T-cell (primary cell): ENCODE data around the gene CDK2AP2. TPM values are rescaled to one million over a fixed set of nuclear protein-coding genes. Genes with fewer than 3 reads are reported as not detected.
A peak's percentile ranks its signal among the peaks of the same experiment; 100 is the strongest.

Experiments used
- ATAC-seq, 4 experiments: fragments of 200-7000 bp in 3 of 4; fragments of 150-1000 bp in 1 of 4; cut with Tn5 transposase; replicated peaks in 1 of 4; 1 replicate in 3 of 4; 2 replicates in 1 of 4; pipeline ENCODE4 v1.10.0; 2021; ENCODE audit warnings: moderate library complexity in 3 of 4, mild to moderate bottlenecking in 2 of 4, moderate number of reproducible peaks in 1 of 4
- CTCF ChIA-PET, 2 donors: fragments of 300-600 bp; sonication (Branson Sonifier 250); formaldehyde crosslinking; loops; one replicate each; lab custom pipeline; 2022; ENCODE audit warnings: antibody characterized with exemption in 2 of 2; lab: Charles Lee
- POLR2A ChIA-PET, 2 donors: fragments of 300-600 bp; sonication (Branson Sonifier 250); formaldehyde crosslinking; loops; one replicate each; lab custom pipeline; 2022; ENCODE audit warnings: antibody characterized with exemption in 2 of 2; lab: Charles Lee
- DNase-seq, 35 experiments: peaks; one replicate each; pipeline versions ENCODE4 v3.0.0 to v3.0.0-alpha.2; 2013 to 2023
- H3K27ac ChIP-seq: one replicate; pipeline ENCODE4 v1.5.1; 2013; ENCODE audit warnings: low read length
- H3K27me3 ChIP-seq, 2 experiments: replicated peaks in 1 of 2; 1 replicate in 1 of 2; 2 replicates in 1 of 2; pipeline versions ENCODE4 v1.6.1 to v1.7.0; 2013; ENCODE audit warnings: low read length in 1 of 2, mixed read lengths in 1 of 2; ENCODE audit not compliant: control insufficient read depth in 2 of 2, insufficient read depth in 2 of 2; ENCODE audit errors: extremely low read depth in 1 of 2
- H3K36me3 ChIP-seq, 2 donors: 1 replicate in 1 of 2; 2 replicates in 1 of 2; pipeline versions ENCODE4 v1.6.1 to v1.7.0; 2013; ENCODE audit warnings: low read length in 1 of 2; ENCODE audit not compliant: control insufficient read depth in 2 of 2, insufficient read depth in 1 of 2; ENCODE audit errors: extremely low read depth in 1 of 2
- H3K4me1 ChIP-seq, 2 experiments: 1 replicate in 1 of 2; 2 replicates in 1 of 2; pipeline versions ENCODE4 v1.6.1 to v1.7.0; 2013; ENCODE audit warnings: low read length in 2 of 2, mixed read lengths in 1 of 2; ENCODE audit not compliant: insufficient read depth in 2 of 2, control insufficient read depth in 1 of 2; ENCODE audit errors: extremely low read depth in 1 of 2
- H3K4me3 ChIP-seq, 2 donors: 1 replicate in 1 of 2; 2 replicates in 1 of 2; pipeline versions ENCODE4 v1.5.1 to v1.7.0; 2013; ENCODE audit warnings: mild to moderate bottlenecking in 2 of 2, low read length in 1 of 2, moderate library complexity in 1 of 2; ENCODE audit not compliant: control insufficient read depth in 1 of 2; ENCODE audit errors: extremely low read depth in 1 of 2
- H3K9me3 ChIP-seq: 2 replicates; pipeline ENCODE4 v1.7.0; 2013
- H3K27ac Mint-ChIP-seq, 2 donors: one replicate each; pipeline ENCODE4 v1.8.0; 2020 to 2021; ENCODE audit warnings: mild to moderate bottlenecking in 2 of 2, mixed read lengths in 2 of 2
- H3K27me3 Mint-ChIP-seq, 2 donors: one replicate each; pipeline ENCODE4 v1.8.0; 2021 to 2022; ENCODE audit warnings: mixed read lengths in 2 of 2
- H3K36me3 Mint-ChIP-seq: one replicate; pipeline ENCODE4 v1.8.0; 2021; ENCODE audit warnings: mixed read lengths
- H3K4me1 Mint-ChIP-seq, 3 donors: one replicate each; pipeline ENCODE4 v1.8.0; 2020 to 2022; ENCODE audit warnings: mixed read lengths in 3 of 3, mild to moderate bottlenecking in 1 of 3
- H3K4me3 Mint-ChIP-seq, 3 donors: one replicate each; pipeline ENCODE4 v1.8.0; 2020 to 2022; ENCODE audit warnings: mild to moderate bottlenecking in 3 of 3, mixed read lengths in 3 of 3, moderate library complexity in 3 of 3
- H3K9me3 Mint-ChIP-seq, 3 donors: one replicate each; pipeline ENCODE4 v1.8.0; 2020 to 2022; ENCODE audit warnings: mixed read lengths in 3 of 3
- WGBS: methylation state at CpG from one replicate; pipeline ENCODE4 v1.1.5; 2013; ENCODE audit warnings: missing lambda C conversion rate; ENCODE audit not compliant: insufficient coverage; 5-methylcytosine and 5-hydroxymethylcytosine counted together
- total RNA-seq, 35 experiments: library from RNA in 6 of 35; stranded (reverse) in 6 of 35; fragments of 120-200 nt in 1 of 35; gene quantifications; one replicate each; pipeline versions ENCODE4 v1.2.1 to v1.2.4 and lab custom pipeline; 2013 to 2026

Gene CDK2AP2
- total RNA-seq, 5 donors from 2014 or later (not counting 1 experiment from before 2014, with no cell fraction given) = 31.0 to 90.8 (median 79.9) TPM

DNA sequence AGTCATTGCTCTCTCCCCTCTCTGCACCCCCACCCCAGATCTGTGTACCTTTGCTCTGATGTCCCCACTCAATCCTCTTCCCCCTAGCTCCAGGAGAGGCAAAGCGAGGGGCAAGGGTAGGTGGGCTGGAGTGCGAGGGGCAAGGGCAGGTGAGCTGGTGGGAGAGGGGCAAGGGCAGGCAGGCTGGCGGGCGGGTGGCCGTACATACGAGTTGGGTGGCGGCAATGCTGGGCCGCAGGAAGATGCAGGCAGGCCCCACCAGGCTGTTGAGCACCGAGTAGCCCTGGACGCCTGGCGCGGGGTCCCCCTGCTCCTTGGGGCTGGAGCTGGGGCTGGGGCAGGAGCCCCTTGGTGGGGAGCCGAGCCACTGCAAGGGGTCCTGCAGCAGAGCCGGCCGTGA is 14.4 kb upstream of the CDK2AP2 start:
- Histone ChIP-seq H3K27me3 (peaks cover 0 to 48% of the 10 kb centered on the region in 2 experiments), H3K36me3 (no peaks in the 10 kb centered on the region), H3K4me1 (no peaks in the 10 kb centered on the region), H3K4me3 (no peak overlapping the region), H3K9me3 (no peaks in the 10 kb centered on the region), H3K27ac (no peak overlapping the region)
- WGBS = 95% methylated on average over 8 of the region's 15 CpGs
- H3K27me3 Mint-ChIP-seq = peaks cover 10 to 12% of the 10 kb centered on the region in 2 donors
- no peaks in the 10 kb centered on the region for H3K9me3 Mint-ChIP-seq
- H3K27ac Mint-ChIP-seq = no peak overlapping the region
- no peaks in the 10 kb centered on the region for H3K4me1 Mint-ChIP-seq
- ChIA-PET POLR2A (no interaction called here), CTCF (interaction anchor here in 1 of 2 donors (0.5 kb wide), 1 partner anchor 1139 kb away, joined by 3 read pairs; no protein-coding TSS in a partner anchor)
- ATAC-seq (no peak), DNase-seq (no peak)
- H3K36me3 Mint-ChIP-seq = no peaks in the 10 kb centered on the region
- no peak overlapping the region for H3K4me3 Mint-ChIP-seq

DNA sequence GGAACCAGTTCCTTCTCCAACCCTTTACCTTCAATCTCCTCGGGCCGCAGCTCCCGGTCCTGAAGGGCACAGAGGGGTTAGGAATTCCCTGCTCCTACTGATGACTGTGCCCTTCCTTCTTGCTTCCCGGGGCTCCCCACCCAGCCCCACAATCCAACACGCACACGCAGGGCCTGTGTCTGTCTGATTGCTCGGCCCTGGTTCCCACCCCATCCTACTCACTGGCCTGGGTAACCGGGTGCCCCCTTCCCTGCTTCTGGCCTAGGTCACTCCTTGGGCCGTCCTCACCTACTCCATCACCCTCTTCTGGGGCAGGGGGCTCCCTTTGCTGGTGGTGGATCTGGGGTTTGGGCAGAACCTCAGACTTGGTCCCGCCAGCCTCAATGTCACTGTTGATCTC is 14.0 kb upstream of the CDK2AP2 start:
- DNase-seq (no peak), ATAC-seq (no peak)
- Mint-ChIP-seq H3K27ac (no peak overlapping the region), H3K9me3 (no peaks in the 10 kb centered on the region), H3K4me1 (no peaks in the 10 kb centered on the region), H3K4me3 (no peak overlapping the region), H3K27me3 (peaks cover 8 to 10% of the 10 kb centered on the region in 2 donors), H3K36me3 (no peaks in the 10 kb centered on the region)
- no peaks in the 10 kb centered on the region for H3K36me3 ChIP-seq
- POLR2A ChIA-PET = interaction anchor here in 1 of 2 donors (0.6 kb wide), 1 partner anchor 716 kb away, joined by 4 read pairs; no protein-coding TSS in a partner anchor
- no peaks in the 10 kb centered on the region for H3K4me1 ChIP-seq
- no peak overlapping the region for H3K27ac ChIP-seq
- peaks cover 0 to 46% of the 10 kb centered on the region in 2 experiments for H3K27me3 ChIP-seq
- H3K4me3 ChIP-seq = no peak overlapping the region
- WGBS = 96% methylated on average over 4 of the region's 10 CpGs
- CTCF ChIA-PET = no interaction called here
- no peaks in the 10 kb centered on the region for H3K9me3 ChIP-seq

DNA sequence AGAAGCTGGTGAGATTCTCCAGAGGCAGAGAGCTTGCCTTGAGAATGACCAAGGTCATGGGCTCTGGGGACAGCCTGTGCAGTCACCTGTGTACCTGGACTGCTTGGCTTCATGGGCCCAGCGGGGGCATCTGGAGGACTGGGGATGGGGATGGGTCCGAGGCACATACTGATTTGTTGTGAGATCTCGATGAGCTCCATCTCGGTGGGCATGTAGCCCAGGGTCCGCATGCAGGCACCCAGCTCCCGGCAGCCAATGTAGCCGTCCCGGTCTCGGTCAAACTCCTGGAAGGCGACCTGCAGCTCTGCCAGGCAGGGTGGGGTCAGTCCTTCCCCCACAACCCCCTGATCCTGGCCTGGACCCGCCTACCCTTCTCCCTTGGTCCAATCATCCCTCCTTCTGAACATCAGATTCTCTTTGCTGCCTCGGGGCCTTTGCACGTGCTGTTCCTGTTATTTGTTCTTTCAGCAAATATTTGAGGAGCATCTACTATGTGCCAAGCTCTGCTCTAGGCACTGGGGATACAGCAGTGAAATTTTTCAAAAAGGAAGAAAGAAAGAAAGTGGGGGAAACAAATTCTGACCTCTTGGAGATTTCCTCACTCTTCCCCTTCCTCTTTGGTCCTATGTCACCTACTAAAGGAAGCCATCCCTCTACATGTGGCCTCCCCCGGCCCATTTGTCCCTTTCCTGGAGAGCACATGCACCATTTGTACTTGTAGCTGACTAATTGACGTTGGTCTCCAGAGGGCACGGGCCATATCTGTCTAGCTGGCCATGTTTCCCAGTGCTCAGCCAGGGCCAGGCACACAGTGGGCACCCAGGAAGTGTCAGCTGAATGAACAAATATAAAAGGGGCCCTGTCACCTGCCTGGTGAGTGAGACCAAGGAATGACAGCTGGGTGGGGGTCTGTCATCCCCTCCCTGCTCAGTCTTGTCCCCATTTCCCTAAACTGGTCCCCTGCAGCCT is 13.2 kb upstream of the CDK2AP2 start:
- Mint-ChIP-seq H3K9me3 (no peaks in the 10 kb centered on the region), H3K27me3 (peaks cover 4 to 7% of the 10 kb centered on the region in 2 donors), H3K27ac (no peak overlapping the region), H3K36me3 (no peaks in the 10 kb centered on the region), H3K4me3 (no peak overlapping the region), H3K4me1 (no peaks in the 10 kb centered on the region)
- Histone ChIP-seq H3K4me1 (no peaks in the 10 kb centered on the region), H3K4me3 (no peak overlapping the region), H3K36me3 (no peaks in the 10 kb centered on the region), H3K27me3 (peaks cover 0 to 46% of the 10 kb centered on the region in 2 experiments), H3K9me3 (no peaks in the 10 kb centered on the region), H3K27ac (no peak overlapping the region)
- no peak for ATAC-seq
- 82% methylated on average over 13 of the region's 16 CpGs for WGBS
- POLR2A ChIA-PET = interaction anchor here in 1 of 2 donors (0.6 kb wide), 1 partner anchor 717 kb away, joined by 4 read pairs; no protein-coding TSS in a partner anchor
- DNase-seq = no peak
- CTCF ChIA-PET = no interaction called here

DNA sequence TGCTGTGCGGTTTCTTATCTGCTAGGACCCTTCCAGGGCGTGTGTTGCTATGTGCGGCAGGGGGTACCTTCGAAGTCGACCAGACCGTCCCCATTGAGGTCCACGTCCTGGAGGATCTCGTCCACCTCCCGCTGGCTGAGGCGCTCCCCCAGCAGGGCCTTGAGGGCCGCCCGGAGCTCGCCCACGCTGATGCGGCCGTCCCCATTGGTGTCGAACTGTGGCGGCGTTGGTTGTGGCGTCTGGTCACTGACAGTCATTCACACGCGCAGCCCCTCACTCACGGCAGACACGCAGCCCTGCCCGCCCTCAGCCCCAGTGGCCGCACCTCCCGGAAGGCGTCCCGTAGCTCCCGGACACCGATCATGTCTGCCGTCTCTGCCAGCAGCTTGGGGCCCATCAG is 11.8 kb upstream of the CDK2AP2 start:
- Mint-ChIP-seq H3K27ac (no peak overlapping the region), H3K27me3 (peaks cover 2 to 5% of the 10 kb centered on the region in 2 donors), H3K36me3 (no peaks in the 10 kb centered on the region), H3K4me3 (no peak overlapping the region), H3K4me1 (no peaks in the 10 kb centered on the region), H3K9me3 (no peaks in the 10 kb centered on the region)
- Histone ChIP-seq H3K4me1 (no peaks in the 10 kb centered on the region), H3K36me3 (no peaks in the 10 kb centered on the region), H3K27ac (no peak overlapping the region), H3K9me3 (no peaks in the 10 kb centered on the region), H3K4me3 (no peak overlapping the region), H3K27me3 (peaks cover 0 to 41% of the 10 kb centered on the region in 2 experiments)
- WGBS = 92% methylated on average over 31 of the region's 32 CpGs
- ChIA-PET CTCF (no interaction called here), POLR2A (no interaction called here)
- DNase-seq (no peak), ATAC-seq (no peak)

GRCh38 chr11:67517784-67518552 is 10.0 kb upstream of the CDK2AP2 start:
- Mint-ChIP-seq H3K9me3 (no peaks in the 10 kb centered on the region), H3K4me1 (no peaks in the 10 kb centered on the region), H3K4me3 (no peak overlapping the region), H3K27me3 (peaks cover 3 to 10% of the 10 kb centered on the region in 2 donors), H3K27ac (no peak overlapping the region), H3K36me3 (no peaks in the 10 kb centered on the region)
- CTCF ChIA-PET = no interaction called here
- Histone ChIP-seq H3K4me3 (no peak overlapping the region), H3K36me3 (no peaks in the 10 kb centered on the region), H3K9me3 (no peaks in the 10 kb centered on the region), H3K27ac (no peak overlapping the region), H3K27me3 (peaks cover 0 to 29% of the 10 kb centered on the region in 2 experiments), H3K4me1 (no peaks in the 10 kb centered on the region)
- POLR2A ChIA-PET = no interaction called here
- no peak for DNase-seq
- WGBS = 86% methylated on average over 9 of the region's 10 CpGs
- no peak for ATAC-seq

DNA sequence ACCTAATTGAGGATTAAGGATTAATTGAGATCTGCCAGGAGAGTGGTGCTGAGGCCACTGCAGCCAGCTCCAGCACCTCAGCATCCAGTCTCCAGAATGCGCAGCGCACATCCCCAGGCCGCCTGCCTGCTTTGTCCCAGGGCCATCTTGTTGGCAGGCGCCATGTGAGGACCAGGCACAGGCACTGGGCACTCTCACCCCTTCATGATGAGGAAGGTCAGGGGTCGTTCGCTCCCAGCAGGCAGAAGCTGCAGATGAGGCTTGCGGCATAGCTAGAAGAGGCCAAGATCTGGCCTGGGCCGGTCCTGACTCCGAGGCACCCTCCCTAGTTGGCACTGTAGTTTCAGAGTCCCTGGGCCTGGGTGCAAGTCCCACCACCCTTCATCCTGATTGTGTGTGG is 8.8 kb upstream of the CDK2AP2 start:
- POLR2A ChIA-PET = no interaction called here
- H3K4me1 Mint-ChIP-seq = no peaks in the 10 kb centered on the region
- no peaks in the 10 kb centered on the region for H3K9me3 Mint-ChIP-seq
- Histone ChIP-seq H3K27me3 (peaks cover 0 to 35% of the 10 kb centered on the region in 2 experiments), H3K4me3 (no peak overlapping the region), H3K27ac (no peak overlapping the region), H3K36me3 (no peaks in the 10 kb centered on the region), H3K9me3 (no peaks in the 10 kb centered on the region), H3K4me1 (no peaks in the 10 kb centered on the region)
- WGBS = 93% methylated on average over 6 of the region's 9 CpGs
- no peak for DNase-seq
- H3K27me3 Mint-ChIP-seq = peaks cover 3 to 10% of the 10 kb centered on the region in 2 donors
- ATAC-seq = no peak
- no peaks in the 10 kb centered on the region for H3K36me3 Mint-ChIP-seq
- H3K27ac Mint-ChIP-seq = peak overlapping the region in 1 of 2 donors; percentile 23
- CTCF ChIA-PET = no interaction called here
- H3K4me3 Mint-ChIP-seq = no peak overlapping the region
